HG02759 (cell line): ENCODE measurements around the gene GBP6.
"Not testable (repeated sequence)": the region's sequence is repeated elsewhere in the genome, so short reads cannot be mapped to it uniquely, and the experiment has no call there.

Experiments used
- ATAC-seq: cut with Tn5 transposase; IDR thresholded peaks from one replicate; pipeline ENCODE4 v1.9.1; 2021; ENCODE audit warnings: mild to moderate bottlenecking, moderate library complexity; ENCODE audit not compliant: unreplicated experiment

The GBP6 gene, protein sequence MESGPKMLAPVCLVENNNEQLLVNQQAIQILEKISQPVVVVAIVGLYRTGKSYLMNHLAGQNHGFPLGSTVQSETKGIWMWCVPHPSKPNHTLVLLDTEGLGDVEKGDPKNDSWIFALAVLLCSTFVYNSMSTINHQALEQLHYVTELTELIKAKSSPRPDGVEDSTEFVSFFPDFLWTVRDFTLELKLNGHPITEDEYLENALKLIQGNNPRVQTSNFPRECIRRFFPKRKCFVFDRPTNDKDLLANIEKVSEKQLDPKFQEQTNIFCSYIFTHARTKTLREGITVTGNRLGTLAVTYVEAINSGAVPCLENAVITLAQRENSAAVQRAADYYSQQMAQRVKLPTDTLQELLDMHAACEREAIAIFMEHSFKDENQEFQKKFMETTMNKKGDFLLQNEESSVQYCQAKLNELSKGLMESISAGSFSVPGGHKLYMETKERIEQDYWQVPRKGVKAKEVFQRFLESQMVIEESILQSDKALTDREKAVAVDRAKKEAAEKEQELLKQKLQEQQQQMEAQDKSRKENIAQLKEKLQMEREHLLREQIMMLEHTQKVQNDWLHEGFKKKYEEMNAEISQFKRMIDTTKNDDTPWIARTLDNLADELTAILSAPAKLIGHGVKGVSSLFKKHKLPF

DNA sequence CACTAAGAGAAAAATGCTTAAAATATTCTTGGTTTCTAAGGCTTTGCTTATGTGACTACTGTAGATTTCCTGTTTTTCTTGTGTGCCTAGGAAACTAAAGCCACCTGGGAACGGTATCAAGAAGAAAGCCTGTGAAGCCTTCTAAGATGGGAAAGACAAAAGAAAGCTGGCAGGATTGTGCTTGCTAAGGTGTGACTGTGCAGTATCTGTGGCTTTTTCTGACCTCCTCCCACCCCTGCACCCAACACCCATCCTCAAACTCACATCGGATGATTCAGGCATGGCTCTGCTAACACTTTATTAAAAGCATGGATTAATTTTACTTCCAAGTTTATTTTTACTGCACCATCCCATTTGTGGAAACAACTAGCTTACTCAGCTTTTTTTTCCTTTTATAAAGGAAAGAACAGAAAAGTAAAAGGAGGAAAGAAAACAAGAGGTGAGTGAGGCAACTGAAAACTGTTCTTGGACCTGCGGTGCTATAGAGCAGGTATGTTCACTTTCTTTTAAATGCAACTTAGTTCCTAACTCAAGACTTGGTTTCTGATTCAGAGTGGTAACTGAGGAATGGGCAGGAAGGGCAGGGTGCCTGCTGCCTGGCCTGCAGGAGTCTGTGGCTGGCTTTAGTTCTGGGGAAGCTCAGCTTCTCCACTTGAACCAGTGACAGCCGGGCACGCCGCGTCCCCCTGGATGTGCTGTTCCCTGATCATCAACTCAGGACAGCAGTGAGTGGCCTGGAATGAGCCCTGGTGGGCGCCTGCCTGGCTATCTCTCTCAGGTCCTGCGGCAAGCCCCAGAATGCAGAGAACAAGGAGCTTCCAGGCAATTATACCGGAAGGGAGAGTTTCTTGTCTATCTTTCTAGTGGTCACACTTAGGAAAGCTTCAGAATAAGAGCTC lies at the start of gene GBP6:
Gene GBP6 (plus strand): TSS at position 422 of the 899 bp plus-strand sequence. CDS start 4,493 bp downstream, outside the sequence.
- ATAC-seq = peak; percentile 33

DNA sequence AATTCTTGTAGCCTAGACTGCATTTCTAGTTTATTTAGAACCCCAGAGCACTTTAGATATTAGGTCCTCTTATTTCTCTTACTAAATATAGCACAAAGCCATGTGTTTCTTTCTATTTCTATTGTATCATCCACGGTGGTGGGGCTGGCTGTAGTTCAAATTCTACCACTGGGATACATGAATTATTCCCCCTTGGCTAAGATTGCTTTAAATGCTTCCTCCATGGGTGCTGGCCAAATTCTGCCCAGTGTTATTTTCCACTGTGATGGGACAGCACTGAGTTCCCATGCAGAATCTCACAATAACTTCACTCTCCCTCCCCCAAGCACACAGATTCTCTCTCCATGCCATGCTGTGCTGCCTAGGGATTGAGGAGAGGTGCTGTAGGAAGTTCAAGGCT lies 41.5 kb upstream of the GBP6 start:
- no peak for ATAC-seq

DNA sequence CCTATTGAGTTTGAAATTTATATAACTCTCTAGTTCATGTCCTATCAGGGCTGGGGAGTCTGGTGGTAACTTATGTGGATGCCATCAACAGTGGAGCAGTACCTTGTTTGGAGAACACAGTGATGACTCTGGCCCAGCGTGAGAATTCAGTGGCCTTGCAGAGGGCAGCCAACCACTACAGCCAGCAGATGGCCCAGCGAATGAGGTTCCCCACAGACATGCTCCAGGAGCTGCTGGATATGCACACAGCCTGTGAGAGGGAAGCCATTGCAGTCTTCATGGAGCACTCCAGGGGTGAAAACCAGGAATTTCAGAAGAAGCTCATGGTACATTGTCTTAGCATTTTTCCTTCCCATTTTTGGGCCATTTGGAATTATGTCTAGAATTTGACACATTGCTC lies 32.0 kb upstream of the GBP6 start:
- ATAC-seq = no peak

DNA sequence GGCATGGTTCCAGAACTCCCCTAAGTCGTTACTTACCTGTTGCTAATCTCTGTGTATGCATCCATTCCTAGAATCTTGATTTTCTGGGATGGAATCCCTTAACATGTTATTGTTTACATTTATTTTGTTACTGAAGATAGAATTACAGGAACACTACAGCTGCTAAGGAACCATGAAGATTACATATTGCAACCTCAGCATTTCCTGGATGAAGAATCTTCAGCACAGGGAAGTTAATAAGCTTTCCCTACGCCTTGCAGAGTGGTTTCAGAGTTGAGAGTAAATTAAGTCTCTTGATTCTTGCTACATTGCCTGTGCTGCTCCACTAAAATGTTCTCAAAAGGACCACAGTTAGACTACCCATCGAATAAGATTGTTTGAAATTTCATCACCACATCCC lies 31.4 kb upstream of the GBP6 start:
- ATAC-seq = no peak

DNA sequence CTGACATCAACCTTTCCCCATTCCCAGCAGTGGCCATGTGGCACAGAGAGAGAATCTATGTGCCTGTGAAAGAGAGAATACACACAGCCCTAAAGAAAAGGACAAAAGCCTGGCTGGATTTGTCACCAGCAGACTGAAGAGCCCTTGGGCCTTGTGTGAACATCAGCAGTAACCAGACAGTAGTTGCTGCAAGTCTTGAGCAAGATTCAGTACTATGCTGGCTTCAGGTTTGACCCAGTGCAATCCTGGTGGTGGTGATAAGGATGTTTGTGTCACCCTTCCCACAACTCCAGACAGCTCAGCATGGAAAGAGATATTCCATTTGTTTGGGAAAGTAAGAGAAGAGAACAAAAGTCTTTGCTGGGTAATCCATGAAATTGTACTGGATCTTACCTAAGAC lies 28.4 kb upstream of the GBP6 start:
- no peak for ATAC-seq

DNA sequence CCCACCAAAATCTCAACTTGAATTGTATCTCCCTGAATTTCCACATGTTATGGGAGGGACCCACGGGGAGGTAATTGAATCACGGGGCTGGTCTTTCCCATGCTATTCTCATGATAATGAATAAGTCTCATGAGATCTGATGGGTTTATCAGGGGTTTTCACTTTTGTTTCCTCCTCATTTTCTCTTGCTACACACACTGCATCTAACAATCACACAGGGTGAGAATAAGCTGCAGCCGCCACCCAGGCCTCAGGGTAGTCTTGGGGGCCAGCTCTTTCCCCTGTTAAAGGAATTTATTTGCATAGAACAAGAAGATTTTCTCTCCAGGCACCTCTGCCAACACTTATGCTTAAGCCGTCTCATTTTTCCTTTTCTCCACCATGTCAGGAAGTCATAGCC lies 26.0 kb upstream of the GBP6 start:
- no peak for ATAC-seq

DNA sequence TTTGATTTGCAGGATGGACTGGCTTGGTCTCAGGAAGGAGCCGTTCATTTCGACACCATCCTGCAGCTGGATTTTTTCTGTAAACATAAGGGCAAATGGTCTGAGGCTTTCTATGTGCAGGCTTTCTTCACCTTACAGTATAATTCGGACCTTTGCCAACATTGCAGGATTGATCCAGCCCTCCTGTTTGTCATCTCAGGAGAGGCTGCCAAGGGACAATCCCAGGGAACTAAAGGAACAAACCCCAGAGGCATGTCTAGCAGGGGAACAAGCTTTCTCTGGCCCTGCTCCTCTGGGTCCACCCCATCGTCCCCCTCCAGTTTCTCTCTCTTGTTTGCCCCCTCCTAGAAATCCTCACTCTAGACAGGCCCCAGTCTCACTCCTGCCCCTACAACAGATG lies 24.8 kb upstream of the GBP6 start:
- no peak for ATAC-seq

DNA sequence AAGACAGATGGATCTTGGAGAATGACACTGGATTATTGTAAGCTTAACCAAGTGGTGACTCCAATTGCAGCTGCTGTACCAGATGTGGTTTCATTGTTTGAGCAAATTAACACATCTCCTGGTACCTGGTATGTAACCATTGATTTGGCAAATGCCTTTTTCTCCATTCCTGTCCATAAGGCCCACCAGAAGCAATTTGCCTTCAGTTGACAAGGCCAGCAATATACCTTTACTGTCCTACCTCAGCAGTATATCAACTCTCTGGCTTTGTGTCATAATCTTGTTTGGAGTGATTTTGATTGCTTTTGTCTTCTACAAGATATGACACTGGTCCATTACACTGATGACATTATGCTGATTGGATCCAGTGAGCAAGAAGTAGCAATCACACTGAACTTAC lies 18.4 kb upstream of the GBP6 start:
- ATAC-seq = not testable (repeated sequence)

DNA sequence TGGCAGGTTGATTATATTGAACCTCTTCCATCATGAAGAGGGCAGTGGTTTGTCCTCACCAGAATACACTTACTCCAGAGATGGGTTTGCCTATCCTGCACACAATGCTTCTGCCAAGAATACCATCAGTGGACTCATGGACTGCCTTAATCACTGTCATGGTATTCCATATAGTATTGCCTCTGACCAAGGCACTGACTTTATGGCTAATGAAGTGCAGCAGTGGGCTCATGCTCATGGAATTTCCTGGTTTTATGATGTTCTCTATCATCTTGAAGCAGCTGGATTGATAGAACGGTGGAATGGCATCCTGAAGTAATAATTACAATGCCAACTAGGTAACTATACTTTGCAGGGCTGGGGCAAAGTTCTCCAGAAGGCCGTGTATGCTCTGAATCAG lies 16.6 kb upstream of the GBP6 start:
- ATAC-seq = no peak

DNA sequence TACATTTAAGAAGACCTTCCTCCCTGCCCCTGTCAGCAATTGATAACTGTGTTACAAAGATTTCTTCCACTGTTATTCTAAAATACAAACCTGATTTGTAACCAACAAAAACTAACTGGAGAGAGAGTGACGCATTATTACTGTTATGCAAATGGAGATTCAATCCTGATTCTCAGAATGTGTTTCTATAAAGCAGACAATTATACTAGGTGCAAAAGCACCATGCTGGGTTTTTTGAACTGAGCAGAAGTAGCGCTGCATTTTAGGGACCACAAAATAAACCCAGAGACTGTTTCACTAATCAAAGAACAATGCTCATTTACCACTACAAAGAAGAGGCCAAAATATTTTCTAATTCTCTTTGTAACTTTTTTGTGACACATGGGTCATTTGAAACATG lies 13.6 kb upstream of the GBP6 start:
- ATAC-seq = no peak

DNA sequence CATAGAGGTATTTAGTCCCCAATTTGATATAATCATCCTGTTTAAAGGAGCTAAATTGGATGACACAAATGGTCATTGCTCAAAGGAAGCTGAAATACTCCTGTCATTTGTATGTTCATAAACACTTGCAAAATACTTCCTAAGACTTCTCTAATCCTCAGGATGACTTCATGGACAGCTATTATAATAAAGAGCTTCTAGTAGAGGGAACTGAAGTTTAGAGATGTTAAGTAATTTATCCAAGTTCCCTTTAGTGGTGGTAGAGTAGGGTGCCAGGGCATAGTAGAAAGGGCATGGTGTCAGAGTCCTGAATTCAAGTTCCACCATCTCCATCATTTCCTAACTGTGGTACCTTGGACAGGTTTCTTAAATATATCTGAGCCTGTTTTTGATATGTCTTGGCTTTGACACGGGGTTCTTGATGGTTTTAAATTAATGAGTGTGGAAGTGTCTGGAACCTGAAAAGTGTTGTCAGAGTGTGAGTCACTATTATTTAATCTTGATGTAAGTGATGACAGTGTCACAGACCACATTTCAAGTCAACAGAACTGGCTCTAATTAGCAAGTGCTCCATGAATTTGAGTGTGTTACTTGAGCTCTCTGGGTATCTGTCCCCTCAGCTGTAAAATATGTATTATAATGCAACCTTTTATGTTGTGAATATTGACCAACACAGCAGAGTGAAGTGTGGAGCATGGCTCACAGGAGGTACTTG lies 12.1 kb upstream of the GBP6 start:
- no peak for ATAC-seq

DNA sequence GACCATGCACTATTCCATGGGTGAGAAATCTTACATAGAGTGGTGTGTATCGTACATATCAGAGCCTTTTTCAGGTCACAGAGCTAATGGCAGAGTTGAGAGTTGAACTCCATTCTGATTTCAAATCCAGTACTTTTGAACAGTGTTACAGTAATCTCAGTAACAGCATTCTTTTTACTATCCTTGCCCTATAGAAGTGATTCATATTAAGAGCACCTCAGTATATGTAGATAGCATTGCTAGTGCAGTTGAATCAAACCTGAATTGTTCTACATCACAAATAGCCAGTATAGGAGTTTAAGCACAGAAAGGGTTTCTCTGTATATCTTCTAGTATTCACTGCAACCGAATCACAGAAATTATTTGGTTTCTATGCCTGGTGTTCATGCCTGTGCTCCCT lies 11.4 kb upstream of the GBP6 start:
- ATAC-seq = no peak

DNA sequence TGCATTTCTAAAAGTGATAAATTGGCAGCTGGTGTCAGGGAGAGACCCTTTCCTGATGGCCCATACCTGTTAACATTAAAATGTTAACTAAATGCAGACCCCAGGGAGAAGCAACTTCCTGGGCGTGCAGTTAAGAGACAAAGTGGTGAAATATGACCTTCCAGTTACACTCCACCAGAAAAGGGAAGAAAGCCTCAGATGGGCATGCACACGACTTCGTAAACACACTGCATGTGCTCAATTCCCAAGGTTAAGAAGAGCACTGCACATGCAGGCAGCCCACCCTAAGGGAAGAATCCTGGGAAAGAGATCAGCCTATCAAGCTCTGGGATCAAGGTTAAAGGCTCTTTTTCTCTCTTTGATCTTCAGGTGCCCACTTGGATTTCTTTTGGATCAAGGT lies 9.7 kb upstream of the GBP6 start:
- no peak for ATAC-seq

DNA sequence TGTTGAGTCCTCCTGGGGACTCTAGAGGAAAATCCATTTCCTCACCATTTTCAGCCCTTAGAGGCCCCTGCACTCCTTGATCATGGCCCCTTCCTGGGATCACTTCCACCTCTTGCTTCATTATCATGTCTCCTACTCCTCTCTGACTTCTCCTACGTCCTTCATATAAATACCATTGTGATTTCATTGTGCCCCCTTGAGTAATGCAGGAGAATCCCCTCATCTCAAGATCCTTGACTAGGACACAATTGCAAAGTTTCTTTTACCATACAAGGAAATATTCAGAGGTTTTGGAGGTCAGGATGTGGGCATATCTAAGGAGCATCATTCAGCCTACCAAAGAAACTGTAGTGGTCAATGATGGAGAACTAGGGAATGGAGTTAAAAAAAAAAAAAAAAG lies 8.8 kb upstream of the GBP6 start:
- no peak for ATAC-seq

DNA sequence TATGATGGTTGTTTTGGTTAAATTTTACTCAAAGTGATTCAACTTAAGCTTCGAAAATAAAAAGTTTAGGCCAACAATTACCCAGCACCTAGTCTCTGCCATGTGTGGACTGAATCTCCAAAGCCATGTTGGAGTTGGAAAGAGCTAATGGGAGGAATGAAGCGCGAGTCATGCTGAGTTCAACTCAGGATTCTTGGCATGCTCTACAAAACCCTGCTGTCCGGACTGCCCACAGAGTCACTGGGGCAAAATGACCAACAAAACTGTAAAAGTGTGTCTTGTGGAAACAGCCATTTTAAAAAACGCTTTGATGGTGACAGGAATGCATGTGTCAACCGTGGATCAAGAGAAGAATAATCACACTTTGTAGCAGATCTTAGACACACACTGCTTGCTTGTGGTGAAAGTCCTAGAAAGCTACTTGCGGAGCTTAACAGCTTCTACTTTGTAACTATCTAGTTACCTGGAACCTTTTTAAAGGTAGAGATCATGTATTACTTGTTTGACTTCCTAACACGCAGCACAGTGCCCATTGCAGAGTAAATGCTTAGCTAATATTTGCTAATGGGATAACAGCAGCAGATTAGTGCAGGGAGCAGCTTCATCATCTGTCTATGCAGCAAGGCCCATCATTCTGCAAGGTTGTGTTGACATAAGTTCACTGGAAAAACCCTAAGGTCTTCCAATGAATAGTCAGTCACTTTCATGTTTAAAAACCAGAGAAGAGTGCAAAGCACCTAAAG lies 7.0 kb upstream of the GBP6 start:
- no peak for ATAC-seq

DNA sequence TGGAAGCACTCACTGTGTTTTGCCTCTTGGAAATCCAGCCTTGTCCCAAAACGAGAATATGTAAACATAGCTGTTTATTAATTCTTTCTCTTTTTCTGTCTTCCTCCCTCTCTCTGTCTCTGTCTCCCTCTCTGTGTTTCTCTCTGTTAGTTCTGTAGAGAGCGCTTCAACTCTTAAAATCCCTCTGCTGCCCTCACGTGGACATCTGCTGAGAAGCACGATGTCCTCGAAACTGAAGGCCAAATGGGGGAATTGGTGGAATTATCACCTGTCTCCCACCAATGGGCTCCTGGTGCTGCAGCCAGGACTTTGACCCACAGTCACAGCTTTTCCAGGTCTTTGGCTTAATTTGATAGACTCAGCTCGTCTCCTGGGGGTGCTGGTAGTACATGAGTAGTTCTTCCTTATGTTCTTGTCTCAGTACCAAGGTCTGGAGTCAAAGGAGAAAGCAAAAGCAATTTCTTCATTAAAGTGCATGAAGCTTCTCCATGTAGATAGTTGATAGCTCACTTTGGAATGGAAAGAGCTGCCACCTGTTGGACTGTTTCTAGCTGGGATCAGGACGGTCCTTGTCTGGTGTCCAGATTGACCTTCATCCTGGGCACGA lies 5.5 kb upstream of the GBP6 start:
- ATAC-seq = peak; percentile 75

DNA sequence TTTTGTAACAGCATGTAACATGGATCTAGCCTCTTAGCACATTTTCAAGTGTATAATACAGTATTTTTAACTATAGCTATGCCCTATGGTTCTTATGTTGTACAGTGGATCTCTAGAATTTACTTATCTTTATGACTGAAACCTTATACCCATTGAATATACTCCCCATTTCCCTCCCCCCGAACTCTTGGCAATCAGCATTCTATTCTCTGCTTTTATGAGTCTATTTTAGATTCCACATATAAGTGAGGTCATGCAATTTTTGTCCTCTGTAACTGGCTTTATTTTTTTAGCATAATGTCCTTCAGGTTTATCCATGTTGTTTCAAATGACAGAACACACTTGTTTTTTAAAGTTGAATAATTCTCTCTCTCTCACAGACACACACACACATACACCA lies 3.1 kb upstream of the GBP6 start:
- ATAC-seq = no peak

DNA sequence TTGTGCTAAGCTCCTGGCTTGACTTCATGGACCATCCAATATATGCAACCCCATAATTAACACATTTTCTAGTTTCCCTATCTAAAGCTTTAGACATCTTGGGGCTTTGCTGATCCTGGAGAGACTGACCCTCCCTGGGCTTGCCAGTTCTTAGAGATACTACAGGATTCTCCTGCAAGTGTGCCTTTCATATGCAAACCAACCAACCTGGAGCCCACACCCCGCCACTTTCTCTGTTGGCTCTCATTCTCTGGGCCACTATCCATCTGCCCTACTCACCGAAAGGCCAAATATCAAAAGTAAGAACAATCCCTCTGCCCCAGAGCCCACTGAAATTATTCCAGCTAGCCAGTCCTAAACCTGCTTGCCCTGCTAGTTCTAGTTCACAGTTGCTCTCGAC lies 2.2 kb upstream of the GBP6 start:
- ATAC-seq = no peak

DNA sequence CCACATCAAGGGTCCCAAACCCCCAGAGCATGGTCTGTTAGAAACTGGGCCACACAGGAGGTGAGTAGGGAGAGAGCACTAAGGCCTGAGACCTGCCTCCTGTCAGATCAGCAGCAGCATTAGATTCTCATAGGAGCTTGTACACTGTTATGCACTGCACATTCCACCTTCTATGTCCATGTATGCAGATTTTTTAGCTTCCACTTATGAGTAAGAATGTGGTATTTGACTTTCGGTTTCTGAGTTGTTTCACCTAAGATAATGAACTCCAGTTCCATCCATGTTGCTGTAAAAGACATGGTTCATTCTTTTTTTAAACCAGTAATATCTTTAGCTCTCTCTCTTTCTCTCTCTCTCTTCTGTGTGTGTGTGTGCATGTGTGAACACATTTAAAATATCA lies 663 bp upstream of the GBP6 start:
- peak; percentile 89 for ATAC-seq
